PC-9 (cell line): Measurements from ENCODE around the gene EXD3. TPM values are rescaled to one million over a fixed set of nuclear protein-coding genes. Genes with fewer than 3 reads are reported as not detected.
A peak's percentile ranks its signal among the peaks of the same experiment; 100 is the strongest.

Experiments used
- BruUV-seq: library from RNA; stranded (reverse); fragments of 400-500 nt; replicated peaks from 2 replicates; lab custom pipeline; 2021; lab: Mats Ljungman, UMichigan
- CTCF ChIA-PET: fragments of 300-600 bp; sonication (Branson Sonifier 250); formaldehyde crosslinking; loops from one replicate; lab custom pipeline; 2022; ENCODE audit warnings: antibody characterized with exemption; lab: Charles Lee
- POLR2A ChIA-PET: fragments of 300-600 bp; sonication (Branson Sonifier 250); formaldehyde crosslinking; loops from one replicate; lab custom pipeline; 2022; ENCODE audit warnings: antibody characterized with exemption; ENCODE audit not compliant: unreplicated experiment; lab: Charles Lee
- DNase-seq, 2 experiments: peaks; one replicate each; pipeline versions ENCODE4 v3.0.0 to v3.0.0-alpha.2; 2015 to 2022; ENCODE audit warnings: mixed read lengths in 1 of 2
- H2AFZ ChIP-seq: fragments of 200-600 bp; sonication (generic); 2 replicates; pipeline ENCODE4 v1.8.1; 2017; ENCODE audit warnings: antibody characterized with exemption
- H3F3A ChIP-seq: fragments of 200-600 bp; sonication (generic); 2 replicates; pipeline ENCODE4 v1.8.1; 2017; ENCODE audit warnings: antibody characterized with exemption, mild to moderate bottlenecking, low read depth; ENCODE audit not compliant: insufficient read depth
- H3K27ac ChIP-seq: fragments of 200-600 bp; sonication (generic); 2 replicates; pipeline ENCODE4 v1.6.1; 2016; ENCODE audit warnings: mixed run types
- H3K27me3 ChIP-seq: fragments of 200-600 bp; sonication (generic); 2 replicates; pipeline ENCODE4 v1.6.1; 2016; ENCODE audit warnings: low read depth, mixed run types; ENCODE audit not compliant: insufficient read depth
- H3K36me3 ChIP-seq: fragments of 200-600 bp; sonication (generic); 2 replicates; pipeline ENCODE4 v1.6.1; 2016; ENCODE audit warnings: low read depth, mixed run types
- H3K4me1 ChIP-seq: fragments of 200-600 bp; sonication (generic); replicated peaks from 2 replicates; pipeline ENCODE4 v1.6.1; 2016; ENCODE audit warnings: mixed run types; ENCODE audit not compliant: insufficient read depth
- H3K4me2 ChIP-seq: fragments of 200-600 bp; sonication (generic); 2 replicates; pipeline ENCODE4 v1.6.1; 2017; ENCODE audit warnings: mixed run types
- H3K4me3 ChIP-seq: fragments of 200-600 bp; sonication (generic); 2 replicates; pipeline ENCODE4 v1.6.1; 2016; ENCODE audit warnings: mixed run types
- H3K79me2 ChIP-seq: fragments of 200-600 bp; sonication (generic); 2 replicates; pipeline ENCODE4 v1.6.1; 2017; ENCODE audit warnings: low read depth, mixed run types
- H3K9me2 ChIP-seq: fragments of 200-600 bp; sonication (generic); 2 replicates; pipeline ENCODE4 v1.8.1; 2017; ENCODE audit warnings: mild to moderate bottlenecking; ENCODE audit not compliant: insufficient read depth
- H3K9me3 ChIP-seq: fragments of 200-600 bp; sonication (generic); 2 replicates; pipeline ENCODE4 v1.8.1; 2016; ENCODE audit warnings: low read depth; ENCODE audit not compliant: insufficient read depth
- H4K20me1 ChIP-seq: fragments of 200-600 bp; sonication (generic); 2 replicates; pipeline ENCODE4 v1.8.1; 2017; ENCODE audit not compliant: insufficient read depth
- EZH2 ChIP-seq: fragments of 200-600 bp; sonication (generic); IDR thresholded peaks from 2 replicates; pipeline ENCODE4 v1.8.0; 2017; ENCODE audit warnings: antibody characterized with exemption, low read depth
- intact Hi-C: fragments of 100-400 bp; cut with micrococcal nuclease; formaldehyde crosslinking; loops from one replicate; pipeline ENCODE4 v1.10.0; 2022; ENCODE audit not compliant: unreplicated experiment
- total RNA-seq: library from RNA; stranded (reverse); gene quantifications from 2 replicates; pipeline ENCODE4 v1.2.3, GENCODE V29; 2021
- TF ChIP-seq, protein P1 (sequence below): fragments of 200-600 bp; sonication (generic); conservative IDR thresholded peaks from 2 replicates; pipeline ENCODE4 v1.6.1; 2017; ENCODE audit warnings: mixed run types, antibody characterized with exemption, mild to moderate bottlenecking, moderate library complexity

The EXD3 gene
- total RNA-seq, 1 experiment from 2014 or later: 23.7 TPM

DNA sequence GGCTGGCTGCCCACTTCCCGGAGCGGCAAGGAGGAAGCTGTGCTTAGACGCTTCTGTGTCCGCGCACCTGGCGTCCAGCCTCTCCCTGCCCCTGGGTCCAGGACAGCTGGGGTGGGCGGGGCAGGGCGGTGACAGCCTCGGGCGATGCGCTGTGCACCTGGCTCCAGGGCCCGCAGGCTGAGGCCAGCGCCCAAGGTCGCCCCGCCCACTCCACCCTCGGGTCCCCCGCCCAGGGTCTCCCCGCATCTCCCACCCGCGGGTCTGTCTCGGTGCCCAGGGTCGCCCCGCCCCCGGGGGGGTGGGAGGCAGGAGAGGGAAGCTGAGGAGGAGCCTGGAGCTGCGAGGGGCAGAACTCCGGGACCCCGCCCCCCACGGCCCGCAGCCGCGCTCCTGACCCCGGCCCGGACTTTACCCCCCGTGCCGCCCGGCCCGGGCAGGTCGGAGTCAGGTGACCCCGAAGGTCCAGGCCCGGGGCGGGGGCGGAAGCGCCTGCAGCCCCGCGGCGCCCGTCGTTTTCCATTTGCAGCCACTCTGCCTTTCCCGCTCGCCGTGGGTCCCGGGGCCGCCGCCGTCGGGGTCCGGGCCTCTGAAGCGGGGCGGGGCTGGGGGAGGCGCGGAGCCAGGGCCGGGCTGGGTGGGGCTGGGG lies 18.4 kb upstream of the EXD3 start, which contains the start of gene ENTPD8:
Gene ENTPD8 (minus strand): TSS at position 69 of the 646 bp plus-strand sequence. CDS start 3,072 bp downstream, outside the sequence.
- H4K20me1 ChIP-seq: 0 out of 2 replicates have a peak, but pooled peaks cover 3% of the 10 kb centered on the region
- H3K27me3 ChIP-seq: no peaks in the 10 kb centered on the region
- H3F3A ChIP-seq: peaks cover 24% of the 10 kb centered on the region
- TF ChIP-seq, protein P1, sequence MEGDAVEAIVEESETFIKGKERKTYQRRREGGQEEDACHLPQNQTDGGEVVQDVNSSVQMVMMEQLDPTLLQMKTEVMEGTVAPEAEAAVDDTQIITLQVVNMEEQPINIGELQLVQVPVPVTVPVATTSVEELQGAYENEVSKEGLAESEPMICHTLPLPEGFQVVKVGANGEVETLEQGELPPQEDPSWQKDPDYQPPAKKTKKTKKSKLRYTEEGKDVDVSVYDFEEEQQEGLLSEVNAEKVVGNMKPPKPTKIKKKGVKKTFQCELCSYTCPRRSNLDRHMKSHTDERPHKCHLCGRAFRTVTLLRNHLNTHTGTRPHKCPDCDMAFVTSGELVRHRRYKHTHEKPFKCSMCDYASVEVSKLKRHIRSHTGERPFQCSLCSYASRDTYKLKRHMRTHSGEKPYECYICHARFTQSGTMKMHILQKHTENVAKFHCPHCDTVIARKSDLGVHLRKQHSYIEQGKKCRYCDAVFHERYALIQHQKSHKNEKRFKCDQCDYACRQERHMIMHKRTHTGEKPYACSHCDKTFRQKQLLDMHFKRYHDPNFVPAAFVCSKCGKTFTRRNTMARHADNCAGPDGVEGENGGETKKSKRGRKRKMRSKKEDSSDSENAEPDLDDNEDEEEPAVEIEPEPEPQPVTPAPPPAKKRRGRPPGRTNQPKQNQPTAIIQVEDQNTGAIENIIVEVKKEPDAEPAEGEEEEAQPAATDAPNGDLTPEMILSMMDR: no peak
- no peak for TF ChIP-seq EZH2
- no peaks in the 10 kb centered on the region for H3K79me2 ChIP-seq
- peak; percentile 73 to 91 for DNase-seq
- peak within 1 kb of the TSS; percentile 85 for H3K4me2 ChIP-seq
- H3K4me1 ChIP-seq: peaks cover 25% of the 10 kb centered on the region
- intact Hi-C loops: no loop called here
- H3K27ac ChIP-seq: no peak within 1 kb of the TSS
- CTCF ChIA-PET: interaction anchor here (0.6 to 1.2 kb wide), 4 partner anchors 18 to 164 kb away, joined by 5 to 17 read pairs (median 8); partner anchors contain the start of genes EXD3, NOXA1, NRARP and TOR4A
- no peaks in the 10 kb centered on the region for H3K36me3 ChIP-seq
- peak within 1 kb of the TSS; percentile 63 for H3K4me3 ChIP-seq
- H2AFZ ChIP-seq: peak within 1 kb of the TSS; percentile 58; the same call in 1 of the 2 replicates
- H3K9me2 ChIP-seq: no peaks in the 10 kb centered on the region
- POLR2A ChIA-PET: interaction anchor here (0.6 to 0.7 kb wide), 5 partner anchors 12 to 1018 kb away, joined by 3 to 14 read pairs (median 5); no protein-coding TSS in a partner anchor
- no TSS peak for BruUV-seq
- H3K9me3 ChIP-seq: no peaks in the 10 kb centered on the region

DNA sequence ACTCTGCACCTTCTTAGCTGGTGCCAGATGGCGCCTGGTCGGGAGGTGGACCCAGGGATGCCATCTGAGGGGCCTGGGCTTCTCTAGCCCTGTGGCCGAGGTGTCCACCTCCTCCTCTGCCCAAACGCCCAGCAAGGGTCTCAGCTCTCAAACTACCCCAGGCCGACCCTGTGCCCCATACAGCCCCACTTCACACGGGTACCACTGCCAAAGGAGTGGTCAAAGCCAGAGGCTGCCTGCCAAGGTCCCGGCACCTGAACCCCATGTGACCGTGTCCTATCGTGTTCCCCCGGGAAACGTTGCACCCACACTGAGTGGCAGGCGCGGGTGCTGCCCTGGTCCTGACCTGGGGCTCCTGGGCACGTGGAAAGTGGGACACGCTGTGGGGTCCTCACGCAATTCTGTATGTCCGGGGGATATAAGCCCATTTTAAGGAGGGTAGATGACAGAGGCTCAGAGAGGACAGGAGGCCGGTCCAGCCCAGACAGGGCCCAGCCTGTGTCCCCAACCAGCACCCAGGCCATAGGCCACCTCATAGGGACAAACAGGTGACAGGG lies 16.3 kb upstream of the EXD3 start:
- no peak for DNase-seq
- Histone ChIP-seq H3K79me2 (no peaks in the 10 kb centered on the region), H3K4me1 (peaks cover 22% of the 10 kb centered on the region), H3K9me3 (no peaks in the 10 kb centered on the region), H3K27me3 (no peaks in the 10 kb centered on the region), H3K36me3 (no peaks in the 10 kb centered on the region), H3K27ac (no peak overlapping the region), H3K4me2 (no peak overlapping the region), H4K20me1 (0 out of 2 replicates have a peak, but pooled peaks cover 3% of the 10 kb centered on the region), H3K4me3 (no peak overlapping the region), H3F3A (peaks cover 18% of the 10 kb centered on the region; the same call in 1 of the 2 replicates), H2AFZ (no peak overlapping the region), H3K9me2 (no peaks in the 10 kb centered on the region)
- BruUV-seq: no TSS peak
- intact Hi-C loops: loop anchor here (10.0 kb wide), 1 partner anchor 176 kb away; the partner anchor contains the start of gene EHMT1
- ChIA-PET CTCF (no interaction called here), POLR2A (interaction anchor here (0.7 kb wide), 1 partner anchor 183 kb away, joined by 3 read pairs; no protein-coding TSS in a partner anchor)
- TF ChIP-seq, protein P1: no peak
- no peak for TF ChIP-seq EZH2

DNA sequence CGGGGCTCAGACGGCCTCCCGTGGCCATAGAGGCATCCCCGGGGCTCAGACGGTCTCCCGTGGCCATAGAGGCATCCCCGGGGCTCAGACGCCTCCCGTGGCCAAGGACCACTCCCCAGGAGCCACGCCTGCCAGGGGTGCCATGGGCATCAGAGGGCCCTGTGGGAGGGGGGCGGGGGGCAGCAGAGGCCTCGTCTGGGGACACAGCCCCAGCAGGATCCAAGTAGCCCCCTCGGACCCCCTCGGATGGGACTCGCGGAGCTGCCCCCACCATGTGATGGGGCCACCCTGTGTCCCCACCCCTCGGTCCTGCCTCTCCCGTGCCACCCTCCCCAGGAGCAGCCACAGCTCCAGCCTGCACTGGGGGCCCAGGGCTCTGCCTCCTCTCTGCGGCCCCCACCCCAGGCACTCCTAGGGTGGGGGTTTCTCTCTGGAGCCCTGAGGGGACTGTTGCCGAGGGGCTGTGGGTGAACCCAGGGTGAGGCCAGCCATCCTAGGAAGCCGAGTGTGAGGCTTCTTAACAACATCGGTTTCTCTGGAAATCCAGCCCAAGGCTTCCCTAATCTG lies 15.7 kb upstream of the EXD3 start:
- no peak for DNase-seq
- no peaks in the 10 kb centered on the region for H3K36me3 ChIP-seq
- H3K9me2 ChIP-seq: no peaks in the 10 kb centered on the region
- no peaks in the 10 kb centered on the region for H3K9me3 ChIP-seq
- H3K27me3 ChIP-seq: no peaks in the 10 kb centered on the region
- ChIA-PET CTCF (no interaction called here), POLR2A (interaction anchor here (0.7 kb wide), 1 partner anchor 182 kb away, joined by 3 read pairs; no protein-coding TSS in a partner anchor)
- H2AFZ ChIP-seq: no peak overlapping the region
- 0 out of 2 replicates have a peak, but pooled peaks cover 3% of the 10 kb centered on the region for H4K20me1 ChIP-seq
- no peak overlapping the region for H3K4me3 ChIP-seq
- no peak for TF ChIP-seq EZH2
- TF ChIP-seq, protein P1: no peak
- intact Hi-C loops: loop anchor here (10.0 kb wide), 1 partner anchor 176 kb away; the partner anchor contains the start of gene EHMT1
- no TSS peak for BruUV-seq
- no peaks in the 10 kb centered on the region for H3K79me2 ChIP-seq
- H3K4me1 ChIP-seq: peaks cover 22% of the 10 kb centered on the region
- no peak overlapping the region for H3K27ac ChIP-seq
- H3K4me2 ChIP-seq: no peak overlapping the region
- H3F3A ChIP-seq: peaks cover 18% of the 10 kb centered on the region; the same call in 1 of the 2 replicates
